Testis (tissue), 2 donors: ENCODE data around the gene SLC24A3.

Source experiments
- CTCF ChIP-seq, 3 experiments: fragments of 450-650 bp in 2 of 3; fragments of 200-600 bp in 1 of 3; sonication (generic) in 1 of 3; IDR thresholded peaks; one replicate each; pipeline ENCODE4 v1.5.1; 2016 to 2019; ENCODE audit warnings: antibody characterized with exemption in 3 of 3, mild to moderate bottlenecking in 2 of 3, moderate library complexity in 1 of 3
- POLR2A ChIP-seq: fragments of 450-650 bp; IDR thresholded peaks from one replicate; pipeline ENCODE4 v1.6.1; 2017; ENCODE audit warnings: antibody characterized with exemption, mild to moderate bottlenecking, moderate library complexity

GRCh38 chr20:19244291-19244690 lies 31.8 kb downstream of the SLC24A3 start:
- TF ChIP-seq CTCF (IDR thresholded peaks at IDR 0.05) (no peak), POLR2A (no peak)
